ENCODE data around the gene MPP2.

MPP2 gene

DNA sequence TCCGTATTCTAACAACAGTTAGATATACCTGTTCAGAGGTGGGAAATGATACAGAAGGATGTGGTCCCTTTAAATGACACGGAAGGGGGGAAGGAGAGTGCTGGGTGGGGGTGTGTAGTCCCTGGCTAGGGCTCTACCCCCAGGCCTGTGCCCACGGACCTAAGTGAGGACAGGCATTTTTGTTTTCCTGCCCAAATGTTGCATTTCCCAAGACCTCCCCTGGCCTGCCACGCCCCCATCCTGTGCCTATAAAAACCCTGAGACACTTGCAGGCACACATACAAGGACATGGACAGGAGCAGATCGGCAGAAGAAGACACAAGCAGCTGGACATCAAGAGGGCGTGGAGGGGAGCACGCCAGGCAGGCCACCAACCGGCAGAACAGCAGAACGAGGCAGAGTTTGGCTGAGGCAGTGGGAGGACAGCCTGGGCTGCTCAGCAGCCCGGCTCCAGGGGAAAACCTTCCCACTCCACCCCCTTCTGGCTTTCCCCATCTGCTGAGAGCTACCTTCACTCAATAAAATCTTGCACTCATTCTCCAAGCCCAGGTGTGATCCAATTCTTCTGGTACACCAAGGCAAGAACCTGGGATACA, 13.3 kb upstream of the MPP2 start:
- TF ChIP-seq, protein P1, sequence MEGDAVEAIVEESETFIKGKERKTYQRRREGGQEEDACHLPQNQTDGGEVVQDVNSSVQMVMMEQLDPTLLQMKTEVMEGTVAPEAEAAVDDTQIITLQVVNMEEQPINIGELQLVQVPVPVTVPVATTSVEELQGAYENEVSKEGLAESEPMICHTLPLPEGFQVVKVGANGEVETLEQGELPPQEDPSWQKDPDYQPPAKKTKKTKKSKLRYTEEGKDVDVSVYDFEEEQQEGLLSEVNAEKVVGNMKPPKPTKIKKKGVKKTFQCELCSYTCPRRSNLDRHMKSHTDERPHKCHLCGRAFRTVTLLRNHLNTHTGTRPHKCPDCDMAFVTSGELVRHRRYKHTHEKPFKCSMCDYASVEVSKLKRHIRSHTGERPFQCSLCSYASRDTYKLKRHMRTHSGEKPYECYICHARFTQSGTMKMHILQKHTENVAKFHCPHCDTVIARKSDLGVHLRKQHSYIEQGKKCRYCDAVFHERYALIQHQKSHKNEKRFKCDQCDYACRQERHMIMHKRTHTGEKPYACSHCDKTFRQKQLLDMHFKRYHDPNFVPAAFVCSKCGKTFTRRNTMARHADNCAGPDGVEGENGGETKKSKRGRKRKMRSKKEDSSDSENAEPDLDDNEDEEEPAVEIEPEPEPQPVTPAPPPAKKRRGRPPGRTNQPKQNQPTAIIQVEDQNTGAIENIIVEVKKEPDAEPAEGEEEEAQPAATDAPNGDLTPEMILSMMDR (conservative IDR thresholded peaks at IDR 0.05; ENCODE audit: low read depth) = no peak
- DNase-seq (ENCODE audit: low spot score) = no peak
- CTCF ChIA-PET = no interaction called here
- POLR2A ChIA-PET (ENCODE audit: low non-redundant PET) = no interaction called here
- H3K27ac ChIP-seq = no peak overlapping the region

DNA sequence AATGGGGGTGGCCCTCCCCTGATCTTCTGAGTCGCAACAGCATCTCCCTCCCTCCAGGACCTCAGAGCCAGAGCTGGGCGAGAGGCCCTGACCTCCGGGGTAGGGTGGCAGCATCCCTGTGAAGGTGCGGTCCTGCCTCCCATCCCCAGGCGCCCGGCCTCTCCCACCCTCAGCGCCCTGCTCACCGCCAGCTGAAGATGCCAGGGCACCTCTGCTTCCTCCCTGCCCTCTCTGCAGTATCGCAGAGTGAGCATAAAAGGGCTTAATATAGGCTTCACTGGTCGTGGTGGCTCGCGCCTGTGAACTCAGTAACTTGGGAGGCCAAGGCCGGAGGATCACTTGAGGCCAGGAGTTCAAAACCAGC, 10.7 kb upstream of the MPP2 start:
- ChIA-PET POLR2A (ENCODE audit: low non-redundant PET) (no interaction called here), CTCF (interaction anchor here (0.6 to 0.9 kb wide), 2 partner anchors 38 to 153 kb away, joined by 3 read pairs; partner anchors contain the start of gene G6PC3)
- TF ChIP-seq, protein P1 (conservative IDR thresholded peaks at IDR 0.05; ENCODE audit: low read depth) = no peak
- no peak overlapping the region for H3K27ac ChIP-seq
- DNase-seq (ENCODE audit: low spot score) = no peak

DNA sequence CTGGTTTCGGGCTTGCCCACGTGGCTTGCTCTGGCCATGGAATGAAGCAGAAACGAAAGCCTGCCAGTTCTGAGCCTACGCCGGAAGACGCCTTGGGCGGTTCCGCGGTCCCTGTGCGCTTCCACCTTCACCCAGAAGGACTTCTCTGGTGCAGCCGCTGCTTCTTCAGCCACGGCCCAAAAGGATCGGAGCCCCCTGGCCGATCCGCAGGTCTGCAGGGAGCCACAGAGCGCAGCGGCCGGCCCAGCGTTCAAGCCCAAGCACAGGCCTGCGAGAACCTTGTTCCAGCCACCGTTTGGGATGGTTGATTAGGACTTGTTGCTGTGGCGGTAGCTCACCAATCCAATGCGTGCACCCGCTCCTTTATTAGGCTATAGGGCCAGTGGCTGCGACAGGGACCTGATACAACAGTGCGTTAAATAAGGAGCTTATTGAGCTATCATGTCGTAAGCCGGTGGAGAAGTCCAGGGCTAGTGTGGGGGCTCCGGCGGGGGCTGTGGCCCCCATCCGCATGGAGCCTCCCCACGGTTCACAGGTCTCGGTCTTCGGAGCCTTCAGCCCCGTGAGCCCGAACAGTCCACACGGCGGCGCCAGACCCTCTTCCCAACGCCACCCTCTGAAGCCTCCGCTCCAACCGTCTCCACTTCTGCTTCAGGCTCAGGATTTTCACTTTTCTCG, 10.2 kb upstream of the MPP2 start:
- TF ChIP-seq, protein P1 (conservative IDR thresholded peaks at IDR 0.05; ENCODE audit: low read depth) = peak; percentile 26
- no peak overlapping the region for H3K27ac ChIP-seq
- ChIA-PET POLR2A (ENCODE audit: low non-redundant PET) (no interaction called here), CTCF (interaction anchor here (0.5 to 0.9 kb wide), 3 partner anchors 37 to 153 kb away, joined by 3 read pairs; partner anchors contain the start of gene G6PC3)
- no peak for DNase-seq (ENCODE audit: low spot score)

DNA sequence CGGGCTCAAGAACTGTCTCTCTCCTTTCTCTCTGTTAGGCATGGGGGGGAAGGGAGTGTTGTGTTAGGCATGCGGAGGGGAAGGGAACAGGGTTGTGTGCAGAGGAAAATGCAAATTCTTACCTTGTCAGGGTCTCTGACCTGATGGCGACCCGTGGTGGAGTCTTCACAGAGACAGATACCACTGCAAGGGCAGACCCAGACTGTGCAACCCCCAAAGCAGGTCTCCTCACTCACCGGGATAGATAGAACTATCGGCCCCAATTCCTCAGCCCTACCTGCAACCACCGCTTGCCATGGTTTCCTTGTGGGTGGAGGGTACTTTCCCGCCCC, 9.6 kb upstream of the MPP2 start:
- TF ChIP-seq, protein P1 (conservative IDR thresholded peaks at IDR 0.05; ENCODE audit: low read depth) = no peak
- no peak for DNase-seq (ENCODE audit: low spot score)
- ChIA-PET POLR2A (ENCODE audit: low non-redundant PET) (no interaction called here), CTCF (interaction anchor here (0.5 to 0.9 kb wide), 2 partner anchors 37 to 79 kb away, joined by 3 read pairs; no protein-coding TSS in a partner anchor)
- no peak overlapping the region for H3K27ac ChIP-seq

DNA sequence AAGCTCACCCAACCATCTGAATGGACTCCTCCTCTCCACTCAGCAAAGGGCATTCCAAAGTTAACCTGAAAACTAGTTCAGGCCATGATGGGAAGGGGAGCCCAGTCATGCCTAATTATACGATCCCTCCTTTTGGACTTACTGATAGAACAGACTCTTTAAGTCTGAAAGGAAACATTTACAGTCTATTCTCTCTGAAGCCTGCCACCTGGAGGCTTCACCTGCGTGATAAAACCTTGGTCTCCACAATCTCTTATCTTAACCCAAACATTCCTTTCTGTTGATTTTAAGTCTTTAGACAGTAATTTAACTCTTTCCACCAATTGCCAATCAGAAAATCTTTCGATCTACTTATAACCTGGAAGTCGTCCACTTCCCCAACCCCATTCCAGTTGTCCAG, 9.0 kb upstream of the MPP2 start:
- POLR2A ChIA-PET (ENCODE audit: low non-redundant PET) = no interaction called here
- H3K27ac ChIP-seq = no peak overlapping the region
- DNase-seq (ENCODE audit: low spot score) = no peak
- TF ChIP-seq, protein P1 (conservative IDR thresholded peaks at IDR 0.05; ENCODE audit: low read depth) = no peak
- CTCF ChIA-PET = interaction anchor here (0.5 kb wide), 1 partner anchor 34 kb away, joined by 4 read pairs; no protein-coding TSS in a partner anchor

DNA sequence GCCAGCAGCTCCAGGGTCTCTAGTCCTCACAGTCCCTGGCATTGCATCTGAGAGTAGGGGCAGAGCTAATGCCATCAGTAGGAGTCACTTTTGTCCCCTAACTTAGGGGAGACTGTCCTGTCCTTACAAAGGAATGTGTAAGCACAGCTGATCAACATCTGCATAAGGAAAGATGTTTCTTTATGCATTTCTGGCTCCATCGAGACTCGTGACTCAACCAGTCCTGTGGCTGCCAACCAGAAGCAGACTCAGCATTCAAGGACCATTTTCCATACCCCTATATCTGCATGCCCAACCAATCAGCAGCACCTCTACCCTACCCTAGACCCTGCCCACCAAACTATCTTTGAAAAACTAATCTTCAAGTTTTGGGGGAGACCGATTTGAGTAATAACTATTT, 8.2 kb upstream of the MPP2 start:
- no peak for DNase-seq (ENCODE audit: low spot score)
- no peak overlapping the region for H3K27ac ChIP-seq
- CTCF ChIA-PET = interaction anchor here (0.5 kb wide), 1 partner anchor 35 kb away, joined by 4 read pairs; no protein-coding TSS in a partner anchor
- TF ChIP-seq, protein P1 (conservative IDR thresholded peaks at IDR 0.05; ENCODE audit: low read depth) = no peak
- POLR2A ChIA-PET (ENCODE audit: low non-redundant PET) = no interaction called here

Data from RWPE1 (cell line).